Activated CD8-positive, alpha-beta T cell treated with anti-CD3 and anti-CD28 coated beads, Interleukin-2, amount 10 ng/mL, durations not matched to agents 7 days and 5 days (primary cell): ENCODE results near the gene CACNG3. TPM values are rescaled to one million over a fixed set of nuclear protein-coding genes. Genes with fewer than 3 reads are reported as not detected.

ENCODE experiments used
- ATAC-seq: fragments of 150-1000 bp; cut with Tn5 transposase; one replicate; pipeline ENCODE4 v1.10.0; 2021; ENCODE audit warnings: moderate library complexity
- CTCF ChIA-PET: fragments of 350-600 bp; sonication (Branson Sonifier 250); formaldehyde crosslinking; loops from one replicate; lab custom pipeline; 2021; ENCODE audit warnings: antibody characterized with exemption; lab: Charles Lee
- POLR2A ChIA-PET: fragments of 350-600 bp; sonication (Branson Sonifier 250); formaldehyde crosslinking; loops from one replicate; lab custom pipeline; 2021; ENCODE audit warnings: antibody characterized with exemption; lab: Charles Lee
- DNase-seq: peaks from one replicate; pipeline ENCODE4 v3.0.0-alpha.2; 2020
- H3K27ac Mint-ChIP-seq: one replicate; pipeline ENCODE4 v1.8.0; 2021; ENCODE audit warnings: mild to moderate bottlenecking, mixed read lengths
- H3K27me3 Mint-ChIP-seq: one replicate; pipeline ENCODE4 v1.8.0; 2021; ENCODE audit warnings: low read depth, mixed read lengths
- H3K36me3 Mint-ChIP-seq: one replicate; pipeline ENCODE4 v1.8.0; 2021; ENCODE audit warnings: low read depth, mixed read lengths
- H3K4me1 Mint-ChIP-seq: one replicate; pipeline ENCODE4 v1.8.0; 2021; ENCODE audit warnings: low read depth, mixed read lengths
- H3K4me3 Mint-ChIP-seq: one replicate; pipeline ENCODE4 v1.8.0; 2021; ENCODE audit warnings: mild to moderate bottlenecking, mixed read lengths
- H3K9me3 Mint-ChIP-seq: one replicate; pipeline ENCODE4 v1.8.0; 2022; ENCODE audit warnings: mixed read lengths; ENCODE audit not compliant: insufficient read depth
- total RNA-seq, 2 experiments: library from RNA; stranded (reverse); gene quantifications; one replicate each; pipeline ENCODE4 v1.2.3, GENCODE V29; 2021

The CACNG3 gene
- total RNA-seq, 2 experiments from 2014 or later, result not detected

- Mint-ChIP-seq H3K9me3 (no peaks in the 10 kb centered on the region), H3K4me3 (no peak overlapping the region), H3K4me1 (no peaks in the 10 kb centered on the region), H3K27me3 (no peaks in the 10 kb centered on the region), H3K27ac (no peak overlapping the region), H3K36me3 (no peaks in the 10 kb centered on the region)
- ChIA-PET CTCF (no interaction called here), POLR2A (no interaction called here)
- ATAC-seq (no peak), DNase-seq (no peak)
These were observed 108.5 kb downstream of the CACNG3 start for GRCh38 chr16:24364596-24364995.

GRCh38 chr16:24367186-24367710, 111.1 kb downstream of the CACNG3 start:
- no peak for ATAC-seq
- POLR2A ChIA-PET, result no interaction called here
- CTCF ChIA-PET, result no interaction called here

GRCh38 chr16:24372824-24373223, 116.7 kb downstream of the CACNG3 start:
- no peak for ATAC-seq
- Mint-ChIP-seq H3K36me3 (no peaks in the 10 kb centered on the region), H3K4me3 (no peak overlapping the region), H3K27ac (no peak overlapping the region), H3K4me1 (no peaks in the 10 kb centered on the region), H3K9me3 (peaks cover 6% of the 10 kb centered on the region), H3K27me3 (no peaks in the 10 kb centered on the region)
- CTCF ChIA-PET, result no interaction called here
- POLR2A ChIA-PET, result no interaction called here
- no peak for DNase-seq

More at GRCh38 chr16:24367186-24367710, 111.1 kb downstream of the CACNG3 start:
- no peak for DNase-seq
- H3K4me3 Mint-ChIP-seq, result no peak overlapping the region
- H3K27ac Mint-ChIP-seq, result no peak overlapping the region
- H3K27me3 Mint-ChIP-seq, result no peaks in the 10 kb centered on the region
- H3K36me3 Mint-ChIP-seq, result no peaks in the 10 kb centered on the region
- no peaks in the 10 kb centered on the region for H3K9me3 Mint-ChIP-seq
- no peaks in the 10 kb centered on the region for H3K4me1 Mint-ChIP-seq

DNA sequence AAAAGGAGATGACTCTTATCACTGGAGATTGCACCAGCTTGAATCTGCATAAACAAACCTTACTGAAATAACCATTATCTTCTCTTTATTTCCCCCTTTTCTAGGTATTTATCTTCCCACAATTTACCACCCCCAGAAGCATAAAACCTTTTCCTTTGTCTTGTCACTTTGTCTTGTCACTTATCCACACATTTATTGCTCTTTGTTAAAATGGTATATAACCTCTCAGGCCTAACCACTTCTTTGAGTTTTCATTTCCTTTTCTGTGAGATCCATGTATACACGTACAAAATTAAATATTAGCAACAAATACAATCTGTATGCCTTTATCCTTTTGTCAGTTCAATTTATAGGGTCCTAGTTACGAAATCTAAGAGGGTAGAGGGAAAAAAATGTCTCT, 122.9 kb downstream of the CACNG3 start:
- Mint-ChIP-seq H3K27ac (no peak overlapping the region), H3K27me3 (peaks cover 2% of the 10 kb centered on the region), H3K9me3 (peaks cover 18% of the 10 kb centered on the region), H3K36me3 (no peaks in the 10 kb centered on the region), H3K4me1 (no peaks in the 10 kb centered on the region), H3K4me3 (no peak overlapping the region)
- ChIA-PET POLR2A (no interaction called here), CTCF (no interaction called here)
- DNase-seq (no peak), ATAC-seq (no peak)

DNA sequence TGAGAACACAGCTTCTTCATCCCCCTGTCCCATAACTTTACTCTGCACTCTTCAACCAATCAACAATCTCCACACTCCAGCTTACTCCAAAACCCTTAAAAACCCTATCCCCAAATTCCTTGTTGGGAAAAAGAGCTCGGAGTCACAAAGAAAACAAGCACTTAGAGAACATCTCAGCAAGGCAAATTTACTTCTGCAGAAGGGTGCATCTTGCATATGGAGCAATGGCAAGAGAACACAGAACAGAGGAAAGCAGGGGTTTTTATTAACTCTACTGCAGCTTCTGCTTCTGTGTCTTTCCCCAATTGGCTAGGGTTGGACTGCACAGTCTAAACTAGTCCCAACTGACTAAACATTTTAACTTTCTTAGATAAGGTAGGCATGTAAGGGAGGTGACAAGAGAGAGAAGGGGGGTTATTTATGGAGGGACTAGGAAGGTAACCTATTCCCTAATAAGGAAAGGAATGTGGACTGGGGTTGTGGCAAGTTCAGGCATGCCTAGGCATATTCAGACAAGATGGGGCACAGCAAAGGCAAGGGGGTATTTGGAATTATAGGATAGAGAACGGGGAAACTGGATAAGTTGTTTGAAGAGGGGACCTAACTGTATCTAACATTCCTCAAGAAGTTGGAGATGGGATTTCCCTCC, 125.5 kb downstream of the CACNG3 start:
- Mint-ChIP-seq H3K4me3 (no peak overlapping the region), H3K9me3 (peaks cover 18% of the 10 kb centered on the region), H3K36me3 (no peaks in the 10 kb centered on the region), H3K27ac (no peak overlapping the region), H3K4me1 (no peaks in the 10 kb centered on the region), H3K27me3 (peaks cover 2% of the 10 kb centered on the region)
- CTCF ChIA-PET, result no interaction called here
- DNase-seq, result no peak
- ATAC-seq, result no peak
- POLR2A ChIA-PET, result no interaction called here

GRCh38 chr16:24382762-24383407, 126.8 kb downstream of the CACNG3 start:
- Mint-ChIP-seq H3K27me3 (peaks cover 2% of the 10 kb centered on the region), H3K27ac (no peak overlapping the region)
- CTCF ChIA-PET, result no interaction called here

GRCh38 chr16:24394341-24394740, 138.2 kb downstream of the CACNG3 start:
- Mint-ChIP-seq H3K4me3 (no peak overlapping the region), H3K36me3 (no peaks in the 10 kb centered on the region), H3K27me3 (peaks cover 24% of the 10 kb centered on the region), H3K9me3 (no peaks in the 10 kb centered on the region), H3K4me1 (no peaks in the 10 kb centered on the region), H3K27ac (no peak overlapping the region)
- ATAC-seq (no peak), DNase-seq (no peak)
- CTCF ChIA-PET, result no interaction called here
- POLR2A ChIA-PET, result no interaction called here

More at GRCh38 chr16:24382762-24383407, 126.8 kb downstream of the CACNG3 start:
- H3K4me3 Mint-ChIP-seq, result no peak overlapping the region
- ATAC-seq, result no peak
- DNase-seq, result no peak
- POLR2A ChIA-PET, result no interaction called here
- H3K36me3 Mint-ChIP-seq, result no peaks in the 10 kb centered on the region
- H3K4me1 Mint-ChIP-seq, result no peaks in the 10 kb centered on the region
- H3K9me3 Mint-ChIP-seq, result peaks cover 12% of the 10 kb centered on the region

DNA sequence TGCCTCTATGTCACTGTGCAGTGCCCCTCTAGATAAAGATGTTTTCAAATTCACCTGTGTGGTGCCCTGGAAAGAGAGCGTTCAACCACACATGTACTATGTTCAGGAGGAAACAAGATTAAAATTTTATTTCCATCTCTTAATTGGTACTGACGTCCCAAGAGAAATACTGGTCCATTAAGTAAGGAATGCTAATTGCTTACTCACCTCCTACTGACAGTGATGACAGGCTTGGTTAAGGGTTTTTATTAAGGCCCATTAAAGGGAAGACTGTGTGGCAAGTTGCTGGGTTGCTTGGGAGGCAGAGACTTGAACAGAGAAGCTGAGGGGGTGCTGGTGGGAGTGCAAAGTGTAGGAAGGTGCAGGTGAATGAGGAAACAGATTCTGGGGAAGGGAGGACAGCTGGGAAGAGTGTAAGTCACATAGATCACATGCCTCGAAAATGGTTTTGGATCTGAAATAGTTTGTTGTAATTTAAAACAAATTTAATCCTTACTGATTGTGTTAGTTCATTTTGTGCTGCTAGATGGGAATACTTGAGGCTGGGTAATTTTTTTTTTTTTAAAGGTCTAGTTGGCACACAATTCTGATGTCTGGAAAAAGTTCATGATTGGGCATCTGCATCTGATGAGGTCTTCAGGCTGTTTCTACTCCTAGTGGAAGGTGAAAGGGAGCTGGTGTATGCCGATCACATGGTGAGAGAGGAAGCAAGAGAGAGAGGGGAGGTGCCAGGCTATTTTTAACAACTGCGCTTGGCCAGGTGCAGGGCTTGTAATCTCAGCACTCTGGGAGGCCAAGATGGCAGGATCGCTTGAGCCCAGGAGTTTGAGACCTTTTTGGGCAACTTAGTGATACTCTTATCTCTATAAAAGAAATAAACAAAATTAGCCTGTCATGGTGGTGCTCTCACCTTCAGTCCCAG, 140.5 kb downstream of the CACNG3 start:
- no peaks in the 10 kb centered on the region for H3K36me3 Mint-ChIP-seq
- no peak overlapping the region for H3K4me3 Mint-ChIP-seq
- no peak overlapping the region for H3K27ac Mint-ChIP-seq
- ChIA-PET POLR2A (no interaction called here), CTCF (no interaction called here)
- no peak for DNase-seq
- no peaks in the 10 kb centered on the region for H3K4me1 Mint-ChIP-seq
- H3K9me3 Mint-ChIP-seq, result no peaks in the 10 kb centered on the region
- ATAC-seq, result no peak
- peaks cover 32% of the 10 kb centered on the region for H3K27me3 Mint-ChIP-seq

DNA sequence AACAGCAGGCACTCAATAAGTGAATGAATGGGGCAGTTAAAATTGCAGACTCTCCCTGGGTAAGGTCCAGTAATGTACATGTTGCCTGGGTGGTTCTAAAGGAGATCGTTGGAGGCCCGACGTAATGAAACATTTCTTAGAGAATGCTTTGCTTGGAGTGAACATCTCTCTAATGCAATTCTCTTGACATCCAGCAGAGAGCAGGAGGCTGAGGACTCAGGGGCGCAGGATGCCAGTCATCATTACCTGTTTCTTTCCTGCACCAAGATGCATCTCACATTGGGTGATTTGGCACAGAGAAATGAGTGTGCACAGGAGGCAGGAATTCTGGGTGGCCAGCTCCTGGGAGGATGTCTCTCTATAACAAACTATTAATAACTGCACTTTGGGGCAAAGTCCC, 152.9 kb downstream of the CACNG3 start:
- H3K4me1 Mint-ChIP-seq, result no peaks in the 10 kb centered on the region
- no peaks in the 10 kb centered on the region for H3K9me3 Mint-ChIP-seq
- POLR2A ChIA-PET, result no interaction called here
- CTCF ChIA-PET, result interaction anchor here (1.1 kb wide), 1 partner anchor 96 kb away, joined by 3 read pairs; no protein-coding TSS in a partner anchor
- H3K27ac Mint-ChIP-seq, result no peak overlapping the region
- DNase-seq (no peak), ATAC-seq (no peak)
- no peak overlapping the region for H3K4me3 Mint-ChIP-seq
- no peaks in the 10 kb centered on the region for H3K27me3 Mint-ChIP-seq
- no peaks in the 10 kb centered on the region for H3K36me3 Mint-ChIP-seq
